Epithelial cell of esophagus (primary cell): ENCODE results near the gene ZNF337.
A peak's percentile ranks its signal among the peaks of the same experiment; 100 is the strongest.
"Not testable (repeated sequence)": the region's sequence is repeated elsewhere in the genome, so short reads cannot be mapped to it uniquely, and the experiment has no call there.

Experiments used
- DNase-seq: peaks from one replicate; pipeline ENCODE4 v3.0.0; 2010; ENCODE audit warnings: low read depth
- H3K4me3 ChIP-seq: 2 replicates; pipeline ENCODE4 v1.5.1; 2011; ENCODE audit warnings: mild to moderate bottlenecking, low read length, control low read depth
- CTCF ChIP-seq: IDR thresholded peaks from 2 replicates; pipeline ENCODE4 v1.5.1; 2011; ENCODE audit warnings: low read depth, mild to moderate bottlenecking, low read length, control low read depth, inconsistent platforms; ENCODE audit not compliant: insufficient read depth; ENCODE audit errors: missing control alignments

ZNF337 gene

GRCh38 chr20:25738198-25738597, 41.5 kb upstream of the ZNF337 start:
- H3K4me3 ChIP-seq: no peak overlapping the region
- no peak for TF ChIP-seq CTCF
- DNase-seq: peak; percentile 56

GRCh38 chr20:25733903-25734302, 37.2 kb upstream of the ZNF337 start:
- TF ChIP-seq CTCF: no peak
- DNase-seq: no peak
- H3K4me3 ChIP-seq: no peak overlapping the region

- H3K4me3 ChIP-seq: no peak overlapping the region
- no peak for DNase-seq
- no peak for TF ChIP-seq CTCF
Observed at GRCh38 chr20:25730862-25731261, 34.2 kb upstream of the ZNF337 start.

- no peak for TF ChIP-seq CTCF
- DNase-seq: no peak
Observed at GRCh38 chr20:25726357-25726756, 29.7 kb upstream of the ZNF337 start.

GRCh38 chr20:25725639-25726038, 29.0 kb upstream of the ZNF337 start:
- no peak overlapping the region for H3K4me3 ChIP-seq
- TF ChIP-seq CTCF: no peak
- DNase-seq: no peak

More at GRCh38 chr20:25726357-25726756, 29.7 kb upstream of the ZNF337 start:
- H3K4me3 ChIP-seq: no peak overlapping the region

- H3K4me3 ChIP-seq: no peak overlapping the region
- no peak for DNase-seq
- TF ChIP-seq CTCF: no peak
Observed at GRCh38 chr20:25723975-25724374, 27.3 kb upstream of the ZNF337 start.

- TF ChIP-seq CTCF: no peak
- DNase-seq: no peak
- no peak overlapping the region for H3K4me3 ChIP-seq
Observed at GRCh38 chr20:25720285-25720684, 23.6 kb upstream of the ZNF337 start.

- H3K4me3 ChIP-seq: not testable (repeated sequence)
- DNase-seq: peak; percentile 65
Observed at GRCh38 chr20:25718896-25719809, 22.5 kb upstream of the ZNF337 start.
